Uterus (tissue), 4 donors: ENCODE data around the gene PRRC2B. TPM values are rescaled to one million over a fixed set of nuclear protein-coding genes. Genes with fewer than 3 reads are reported as not detected.

Experiments
- DNase-seq, 2 donors: peaks; one replicate each; pipeline ENCODE4 v3.0.0-alpha.2; 2019 to 2020
- H3K27ac ChIP-seq, 2 donors: fragments of 200-600 bp; sonication (generic); 1 replicate in 1 of 2; 2 replicates in 1 of 2; pipeline ENCODE4 v1.5.1; 2016 to 2018
- H3K27me3 ChIP-seq, 2 donors: fragments of 200-600 bp; sonication (generic); one replicate each; pipeline ENCODE4 v1.5.1; 2018 to 2019; ENCODE audit warnings: control low read depth in 1 of 2
- H3K36me3 ChIP-seq, 2 donors: fragments of 200-600 bp; sonication (generic); one replicate each; pipeline ENCODE4 v1.5.1; 2019; ENCODE audit warnings: control low read depth in 1 of 2
- H3K4me1 ChIP-seq, 2 donors: fragments of 200-600 bp; sonication (generic); one replicate each; pipeline ENCODE4 v1.5.1; 2018 to 2019; ENCODE audit warnings: control low read depth in 1 of 2
- H3K4me3 ChIP-seq, 2 donors: fragments of 200-600 bp; sonication (generic); 1 replicate in 1 of 2; 2 replicates in 1 of 2; pipeline ENCODE4 v1.5.1; 2018 to 2019; ENCODE audit warnings: mild to moderate bottlenecking in 1 of 2
- H3K9me3 ChIP-seq, 2 donors: fragments of 200-600 bp; sonication (generic); one replicate each; pipeline ENCODE4 v1.5.1; 2019; ENCODE audit warnings: control low read depth in 1 of 2
- POLR2A ChIP-seq, 2 donors: fragments of 450-650 bp; IDR thresholded peaks; one replicate each; pipeline ENCODE4 v1.6.1; 2016; ENCODE audit warnings: antibody characterized with exemption in 2 of 2, mild to moderate bottlenecking in 1 of 2, moderate library complexity in 1 of 2
- intact Hi-C: fragments of 100-400 bp; cut with DNase I; formaldehyde crosslinking; loops from one replicate; pipeline ENCODE4 v1.15.1; 2023; ENCODE audit warnings: low total_unique reads
- total RNA-seq, 4 donors: library from RNA; depleted of rRNA in 3 of 4; stranded (reverse); fragments of >200 nt in 3 of 4; gene quantifications; one replicate each; pipeline versions ENCODE4 v1.1.0 to v1.2.4, GENCODE V29; 2014 to 2023
- TF ChIP-seq, protein P1 (sequence below), 4 experiments: fragments of 200-600 bp in 2 of 4; fragments of 450-650 bp in 2 of 4; sonication (generic) in 2 of 4; IDR thresholded peaks; one replicate each; pipeline ENCODE4 v1.5.1; 2016 to 2019; ENCODE audit warnings: antibody characterized with exemption in 4 of 4, mild to moderate bottlenecking in 2 of 4, moderate library complexity in 1 of 4
- donor health status: DM: yes; HTN: yes; CAD: no.

PRRC2B gene
- total RNA-seq, 4 donors from 2014 or later = 81.5 to 297 (median 133) TPM

DNA sequence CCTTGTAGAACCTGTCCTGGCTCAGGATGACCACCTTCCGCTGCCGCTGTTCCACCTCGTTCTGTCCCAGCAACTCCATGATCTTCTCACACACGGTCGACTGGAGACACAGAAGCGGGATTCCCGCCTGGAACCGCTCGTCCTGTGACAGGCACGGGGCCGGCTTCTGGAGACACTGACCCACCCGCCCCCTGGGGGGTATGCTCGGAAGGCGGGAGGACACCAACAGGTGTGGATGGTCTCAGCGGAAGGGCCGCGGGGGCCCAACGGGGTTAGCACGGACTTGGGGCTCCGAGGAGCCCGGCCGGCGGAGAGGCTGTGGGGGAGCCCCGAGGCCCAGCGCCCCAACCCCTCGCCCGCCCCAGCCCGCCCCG lies 136.6 kb downstream of the PRRC2B start:
- H3K36me3 ChIP-seq = no peaks in the 10 kb centered on the region
- peak overlapping the region; percentile 47 to 100 for H3K4me3 ChIP-seq
- DNase-seq = peak; percentile 26 to 42
- TF ChIP-seq, protein P1, sequence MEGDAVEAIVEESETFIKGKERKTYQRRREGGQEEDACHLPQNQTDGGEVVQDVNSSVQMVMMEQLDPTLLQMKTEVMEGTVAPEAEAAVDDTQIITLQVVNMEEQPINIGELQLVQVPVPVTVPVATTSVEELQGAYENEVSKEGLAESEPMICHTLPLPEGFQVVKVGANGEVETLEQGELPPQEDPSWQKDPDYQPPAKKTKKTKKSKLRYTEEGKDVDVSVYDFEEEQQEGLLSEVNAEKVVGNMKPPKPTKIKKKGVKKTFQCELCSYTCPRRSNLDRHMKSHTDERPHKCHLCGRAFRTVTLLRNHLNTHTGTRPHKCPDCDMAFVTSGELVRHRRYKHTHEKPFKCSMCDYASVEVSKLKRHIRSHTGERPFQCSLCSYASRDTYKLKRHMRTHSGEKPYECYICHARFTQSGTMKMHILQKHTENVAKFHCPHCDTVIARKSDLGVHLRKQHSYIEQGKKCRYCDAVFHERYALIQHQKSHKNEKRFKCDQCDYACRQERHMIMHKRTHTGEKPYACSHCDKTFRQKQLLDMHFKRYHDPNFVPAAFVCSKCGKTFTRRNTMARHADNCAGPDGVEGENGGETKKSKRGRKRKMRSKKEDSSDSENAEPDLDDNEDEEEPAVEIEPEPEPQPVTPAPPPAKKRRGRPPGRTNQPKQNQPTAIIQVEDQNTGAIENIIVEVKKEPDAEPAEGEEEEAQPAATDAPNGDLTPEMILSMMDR (IDR thresholded peaks at IDR 0.05) = no peak
- TF ChIP-seq POLR2A (IDR thresholded peaks at IDR 0.05) = no peak
- peak overlapping the region; percentile 80 to 91 for H3K27ac ChIP-seq
- H3K9me3 ChIP-seq = no peaks in the 10 kb centered on the region
- no peaks in the 10 kb centered on the region for H3K4me1 ChIP-seq
- H3K27me3 ChIP-seq = no peaks in the 10 kb centered on the region
- intact Hi-C loops = no loop called here

DNA sequence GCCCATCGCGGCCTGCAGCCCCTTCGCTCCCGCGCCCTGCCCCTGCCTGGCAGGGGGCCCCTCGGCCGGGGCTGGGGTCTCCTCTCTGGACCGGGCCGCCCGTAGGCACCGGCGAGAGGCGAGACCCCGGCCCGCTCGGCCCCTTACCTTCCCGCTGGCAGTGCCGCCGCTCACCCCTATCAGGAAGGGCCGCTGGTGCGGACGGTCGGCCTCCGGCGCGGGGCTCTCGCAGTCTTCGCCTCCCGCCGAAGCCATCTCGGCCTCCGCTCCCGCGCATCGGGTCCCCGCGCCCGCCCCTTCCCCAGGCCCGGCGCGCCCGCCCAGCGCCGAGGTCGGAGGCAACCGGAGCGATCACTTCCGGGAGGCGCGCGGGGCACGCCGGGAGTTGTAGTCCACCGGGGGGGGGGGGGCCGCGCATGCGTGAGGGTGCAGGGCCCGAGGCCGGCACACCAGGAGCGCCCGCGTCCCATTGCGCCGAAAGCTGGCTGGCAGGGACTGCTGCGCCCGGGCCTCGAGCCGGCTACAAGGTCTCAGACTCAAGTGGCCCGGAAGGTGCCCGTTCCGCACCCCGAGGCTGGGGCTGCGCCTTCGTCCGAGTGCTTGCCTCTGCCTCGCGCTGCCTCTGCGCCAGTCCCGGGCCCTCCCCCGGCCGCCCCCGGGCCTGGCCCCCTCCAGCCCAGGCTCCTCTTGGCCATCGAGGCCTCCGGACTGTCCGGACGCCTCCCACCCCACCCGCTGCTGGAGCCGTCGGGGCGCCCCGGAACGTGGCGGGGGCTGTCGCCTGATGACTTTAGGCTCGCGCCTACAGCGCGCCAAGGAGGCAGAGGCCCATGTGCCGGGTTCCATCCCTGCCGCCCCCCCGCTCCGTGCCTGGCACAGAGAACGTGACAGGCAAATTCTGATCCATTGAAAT lies 137.3 kb downstream of the PRRC2B start, which contains the start of gene UCK1:
TSS of gene UCK1 (minus strand) at position 344 of the 913 bp plus-strand sequence. CDS start at position 255, 89 bp downstream.
- Histone ChIP-seq H3K27ac (peak within 1 kb of the TSS; percentile 80 to 91), H3K4me1 (no peaks in the 10 kb centered on the region), H3K4me3 (peak within 1 kb of the TSS; percentile 47 to 100), H3K36me3 (no peaks in the 10 kb centered on the region), H3K9me3 (no peaks in the 10 kb centered on the region), H3K27me3 (no peaks in the 10 kb centered on the region)
- peak; percentile 72 for DNase-seq
- TF ChIP-seq, protein P1 (IDR thresholded peaks at IDR 0.05) = peak in 1 of 4 experiments; percentile 34
- TF ChIP-seq POLR2A (IDR thresholded peaks at IDR 0.05) = peak; percentile 32 to 81
- intact Hi-C loops = no loop called here

DNA sequence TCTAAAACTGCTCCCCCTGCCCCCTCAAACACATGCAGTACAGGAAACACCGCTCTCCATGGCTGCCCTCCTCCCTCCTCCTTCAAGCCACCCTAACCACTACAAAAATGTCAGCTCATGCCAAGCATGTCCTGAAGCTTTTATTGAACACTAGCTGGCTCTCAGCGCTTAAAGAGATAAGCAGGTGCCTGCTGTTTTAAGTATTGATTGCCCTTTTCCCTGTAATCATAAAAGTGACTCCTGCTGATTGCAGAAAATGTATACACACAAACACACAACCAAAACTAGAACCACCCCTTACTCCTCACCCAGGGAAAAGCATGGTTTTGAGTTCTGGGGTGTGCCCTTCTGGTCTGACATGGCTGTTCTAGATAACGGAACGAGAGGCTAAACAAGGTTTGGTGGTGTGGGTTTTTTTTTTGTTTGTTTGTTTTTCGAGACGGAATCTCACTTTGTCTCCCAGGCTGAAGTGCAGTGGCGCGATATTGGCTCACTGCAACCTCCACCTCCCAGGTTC lies 140.9 kb downstream of the PRRC2B start:
- no peaks in the 10 kb centered on the region for H3K27me3 ChIP-seq
- H3K9me3 ChIP-seq = no peaks in the 10 kb centered on the region
- no peak overlapping the region for H3K4me3 ChIP-seq
- H3K4me1 ChIP-seq = no peaks in the 10 kb centered on the region
- no peak for DNase-seq
- no peak overlapping the region for H3K27ac ChIP-seq
- intact Hi-C loops = no loop called here
- TF ChIP-seq, protein P1 (IDR thresholded peaks at IDR 0.05) = no peak
- TF ChIP-seq POLR2A (IDR thresholded peaks at IDR 0.05) = no peak
- H3K36me3 ChIP-seq = no peaks in the 10 kb centered on the region

DNA sequence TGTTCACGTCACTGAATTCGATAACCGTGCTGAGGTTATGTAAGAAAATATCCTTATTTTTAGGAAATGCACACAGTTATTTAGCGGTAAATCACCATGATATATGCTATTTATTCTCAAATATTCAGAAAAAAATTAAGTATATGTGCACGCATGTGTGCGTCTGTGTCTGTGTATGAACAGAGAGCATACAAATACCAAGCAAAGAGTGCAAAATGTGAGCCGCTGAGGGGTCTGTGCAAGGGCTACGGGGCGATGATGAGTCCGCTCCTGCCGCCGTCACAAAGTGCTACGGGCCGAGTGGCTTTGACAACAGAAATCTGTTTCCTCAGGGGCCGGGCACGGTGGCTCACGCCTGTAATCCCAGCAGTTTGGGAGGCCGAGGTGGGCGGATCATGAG lies 144.1 kb downstream of the PRRC2B start:
- Histone ChIP-seq H3K27me3 (no peaks in the 10 kb centered on the region), H3K27ac (no peak overlapping the region), H3K4me3 (no peak overlapping the region), H3K9me3 (no peaks in the 10 kb centered on the region), H3K4me1 (no peaks in the 10 kb centered on the region), H3K36me3 (no peaks in the 10 kb centered on the region)
- no peak for TF ChIP-seq POLR2A (IDR thresholded peaks at IDR 0.05)
- TF ChIP-seq, protein P1 (IDR thresholded peaks at IDR 0.05) = no peak
- intact Hi-C loops = no loop called here
- DNase-seq = no peak
